Colonic mucosa (tissue), 4 donors: ENCODE data around the gene NEURL1. TPM values are rescaled to one million over a fixed set of nuclear protein-coding genes. Genes with fewer than 3 reads are reported as not detected.

Source experiments
- DNase-seq: peaks from one replicate; pipeline ENCODE4 v3.0.0-alpha.2; 2020
- H3K27ac ChIP-seq: fragments of 200-600 bp; one replicate; pipeline ENCODE4 v1.8.0; 2021
- H3K27me3 ChIP-seq: fragments of 200-600 bp; one replicate; pipeline ENCODE4 v1.8.0; 2021
- H3K36me3 ChIP-seq: fragments of 200-600 bp; one replicate; pipeline ENCODE4 v1.8.0; 2021
- H3K4me1 ChIP-seq: fragments of 200-600 bp; one replicate; pipeline ENCODE4 v1.8.0; 2021; ENCODE audit warnings: mild to moderate bottlenecking
- H3K4me3 ChIP-seq: fragments of 200-600 bp; one replicate; pipeline ENCODE4 v1.8.0; 2021
- H3K9ac ChIP-seq, 2 donors: one replicate each; pipeline ENCODE4 v1.7.0; 2013; ENCODE audit warnings: control low read depth in 2 of 2, low read depth in 2 of 2, low read length in 2 of 2
- H3K9me3 ChIP-seq: fragments of 200-600 bp; one replicate; pipeline ENCODE4 v1.8.0; 2021
- CTCF ChIP-seq: fragments of 200-600 bp; IDR thresholded peaks from one replicate; pipeline ENCODE4 v1.8.0; 2022; ENCODE audit warnings: antibody characterized with exemption, mild to moderate bottlenecking
- intact Hi-C: fragments of 100-400 bp; cut with DNase I; formaldehyde crosslinking; loops from one replicate; pipeline ENCODE4 v1.14.1; 2022
- total RNA-seq, 2 donors: library from RNA; stranded (reverse); fragmentation: NEBNext Ultra II Directional in 1 of 2; extraction: Animal tissue kit (Norgen Biotek cat#: 25700) in 1 of 2; gene quantifications; one replicate each; pipeline ENCODE4 v1.2.1, GENCODE V29; 2021
- donor health status: healthy.
- donor health status: DM: no; HTN: no; CAD: no.
- donor health status: DM: no; HTN: no; CAD: no.

Gene NEURL1
- total RNA-seq, 2 donors from 2014 or later, result 40.2 to 46.1 TPM

- H3K27ac ChIP-seq, result no peak overlapping the region
- DNase-seq, result no peak
Measured at GRCh38 chr10:103550229-103550628, 56.7 kb downstream of the NEURL1 start.

GRCh38 chr10:103551619-103552602, 58.4 kb downstream of the NEURL1 start:
- intact Hi-C loops, result no loop called here
- Histone ChIP-seq H3K4me3 (no peak overlapping the region), H3K27ac (no peak overlapping the region), H3K4me1 (peaks cover 6% of the 10 kb centered on the region), H3K9me3 (no peaks in the 10 kb centered on the region), H3K27me3 (no peaks in the 10 kb centered on the region), H3K36me3 (no peaks in the 10 kb centered on the region), H3K9ac (no peak overlapping the region)
- TF ChIP-seq CTCF, result no peak
- no peak for DNase-seq

More at GRCh38 chr10:103550229-103550628, 56.7 kb downstream of the NEURL1 start:
- Histone ChIP-seq H3K9ac (no peak overlapping the region), H3K36me3 (no peaks in the 10 kb centered on the region), H3K4me1 (peaks cover 10% of the 10 kb centered on the region), H3K27me3 (no peaks in the 10 kb centered on the region), H3K9me3 (no peaks in the 10 kb centered on the region), H3K4me3 (no peak overlapping the region)
- intact Hi-C loops, result no loop called here
- TF ChIP-seq CTCF, result no peak

- no peak for DNase-seq
- no peak for TF ChIP-seq CTCF
- no peaks in the 10 kb centered on the region for H3K36me3 ChIP-seq
- no peak overlapping the region for H3K27ac ChIP-seq
- peaks cover 6% of the 10 kb centered on the region for H3K4me1 ChIP-seq
- no peaks in the 10 kb centered on the region for H3K9me3 ChIP-seq
- H3K4me3 ChIP-seq, result no peak overlapping the region
- H3K9ac ChIP-seq, result no peak overlapping the region
- H3K27me3 ChIP-seq, result no peaks in the 10 kb centered on the region
- intact Hi-C loops, result no loop called here
Measured at GRCh38 chr10:103552856-103553742, 59.6 kb downstream of the NEURL1 start.

GRCh38 chr10:103553743-103554487, 60.4 kb downstream of the NEURL1 start:
- peaks cover 6% of the 10 kb centered on the region for H3K4me1 ChIP-seq
- no peaks in the 10 kb centered on the region for H3K9me3 ChIP-seq
- TF ChIP-seq CTCF, result no peak
- H3K27me3 ChIP-seq, result no peaks in the 10 kb centered on the region
- no peak overlapping the region for H3K9ac ChIP-seq
- H3K4me3 ChIP-seq, result no peak overlapping the region
- H3K27ac ChIP-seq, result no peak overlapping the region
- DNase-seq, result no peak
- intact Hi-C loops, result no loop called here
- no peaks in the 10 kb centered on the region for H3K36me3 ChIP-seq
